Thyroid gland (tissue), 4 donors: ENCODE measurements around the gene HTRA3.

ENCODE experiments used
- CTCF ChIP-seq, 6 experiments: fragments of 200-600 bp in 3 of 6; fragments of 450-650 bp in 3 of 6; sonication (generic) in 3 of 6; IDR thresholded peaks; one replicate each; pipeline ENCODE4 v1.5.1; 2016 to 2019; ENCODE audit warnings: antibody characterized with exemption in 6 of 6, mild to moderate bottlenecking in 2 of 6, inconsistent platforms in 1 of 6, moderate library complexity in 1 of 6
- POLR2A ChIP-seq, 2 donors: fragments of 450-650 bp; IDR thresholded peaks; one replicate each; pipeline ENCODE4 v1.6.1; 2017; ENCODE audit warnings: antibody characterized with exemption in 2 of 2, mild to moderate bottlenecking in 2 of 2, moderate library complexity in 1 of 2

- TF ChIP-seq CTCF (IDR thresholded peaks at IDR 0.05) (no peak), POLR2A (IDR thresholded peaks at IDR 0.05) (no peak)
Observed at GRCh38 chr4:8325291-8325973, 55.9 kb downstream of the HTRA3 start.
